Inflammatory macrophage (primary cell): ENCODE data around the gene GSK3B.
"Not testable (repeated sequence)": the region's sequence is repeated elsewhere in the genome, so short reads cannot be mapped to it uniquely, and the experiment has no call there.

Experiments used
- DNase-seq, 2 donors: peaks; one replicate each; pipeline ENCODE4 v3.0.0-alpha.2; 2020 to 2022

GSK3B gene

DNA sequence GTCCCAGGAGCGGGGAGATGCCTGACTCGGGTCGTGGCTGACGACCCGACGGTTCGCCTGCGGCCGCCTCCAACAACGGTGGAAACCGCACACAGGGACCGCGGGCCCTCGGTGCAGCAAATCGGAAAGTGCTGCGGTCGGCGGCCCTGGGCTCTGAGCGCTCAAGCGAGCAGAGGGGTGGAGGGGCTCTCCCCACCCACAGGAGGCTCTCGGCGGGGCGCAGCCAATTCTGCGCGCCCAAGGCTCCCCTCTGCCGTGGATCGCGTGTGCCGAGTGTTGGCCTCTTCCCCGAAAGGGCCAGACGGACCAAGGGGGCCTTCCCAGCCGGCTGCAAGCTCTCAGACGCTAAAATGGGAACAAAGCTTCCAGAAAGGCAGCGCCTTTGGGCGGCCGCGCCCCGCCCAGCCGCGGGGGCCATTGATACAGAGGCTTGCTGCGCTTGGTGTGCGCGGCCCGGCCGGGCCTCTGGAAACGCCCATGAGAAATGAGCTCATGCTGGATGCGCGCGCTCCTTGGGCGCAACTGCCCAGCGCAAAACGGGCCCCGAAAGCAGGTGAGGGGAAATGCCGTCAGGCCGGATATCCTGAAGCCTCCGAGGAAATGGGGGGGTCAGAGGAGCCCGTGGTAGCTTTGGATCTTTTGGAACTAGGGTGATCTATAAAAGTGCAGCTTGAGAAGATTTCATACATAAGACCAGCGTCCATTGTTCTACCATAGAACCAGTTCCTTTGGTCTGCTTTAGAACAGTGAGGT, 1.2 kb upstream of the GSK3B start:
- peak; percentile 89 to 94 for DNase-seq

- DNase-seq, result peak; percentile 100
Observed at GRCh38 chr3:120094776-120095225, 554 bp upstream of the GSK3B start.

GRCh38 chr3:120093119-120093910, 932 bp downstream of the GSK3B start:
- peak in 1 of 2 donors; percentile 12 for DNase-seq

GRCh38 chr3:120092474-120092873, 1.8 kb downstream of the GSK3B start:
- DNase-seq, result no peak

DNA sequence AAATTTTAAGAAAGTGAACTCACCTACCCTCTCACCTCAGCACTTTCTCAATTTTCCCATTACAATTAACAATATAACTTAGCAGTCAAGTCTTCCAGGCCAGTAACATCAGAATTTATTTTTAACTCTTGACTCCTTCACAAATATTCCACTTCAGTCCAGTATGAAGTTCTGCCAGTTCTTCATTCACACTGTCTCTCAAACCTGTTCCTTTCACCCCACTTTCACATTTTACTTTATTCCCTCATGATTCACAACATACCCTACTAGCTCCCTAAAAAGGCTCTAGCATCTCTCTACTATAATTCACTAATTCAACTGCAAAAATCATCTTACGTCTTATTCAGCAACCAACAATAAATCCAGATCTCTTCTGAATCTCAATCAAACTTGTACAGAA, 3.8 kb downstream of the GSK3B start:
- DNase-seq, result no peak

- DNase-seq, result no peak
Observed at GRCh38 chr3:120089089-120089488, 5.2 kb downstream of the GSK3B start.

DNA sequence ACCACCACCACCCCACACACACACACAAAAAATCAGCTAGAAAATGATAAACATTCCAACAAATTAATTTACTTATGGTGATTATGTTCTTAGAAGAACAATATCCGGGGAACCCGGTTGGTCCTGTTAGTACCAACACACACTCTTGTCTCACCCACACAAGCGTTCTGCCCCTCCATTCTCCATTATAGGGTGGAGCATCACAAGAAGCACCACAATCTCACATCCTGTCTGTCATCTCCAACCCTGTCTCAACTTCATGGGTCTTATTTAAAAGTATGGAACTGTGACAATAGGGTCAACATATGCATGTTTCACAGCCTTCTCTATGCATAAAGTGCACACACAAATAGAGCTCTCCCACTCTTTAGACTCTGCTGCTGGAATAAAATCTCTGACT, 5.6 kb downstream of the GSK3B start:
- DNase-seq, result no peak

DNA sequence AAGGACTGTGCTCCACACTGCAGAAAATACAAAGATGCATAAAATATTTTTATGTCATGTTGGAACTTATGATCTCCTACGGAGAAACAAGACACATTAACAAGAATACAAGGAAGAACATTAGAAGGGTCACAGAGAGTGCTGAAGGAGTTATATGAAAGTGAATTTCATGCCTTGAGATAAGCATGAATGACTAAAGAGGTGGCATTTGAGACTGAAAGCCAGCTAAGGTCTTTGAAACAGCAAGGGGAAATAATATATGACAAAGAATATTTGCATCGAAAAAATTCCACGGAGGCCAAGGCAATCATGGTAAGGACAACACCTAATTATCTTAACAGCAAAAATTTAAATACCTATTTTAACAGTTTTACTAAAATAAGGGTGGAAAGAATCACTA, 12.5 kb downstream of the GSK3B start:
- DNase-seq, result no peak

DNA sequence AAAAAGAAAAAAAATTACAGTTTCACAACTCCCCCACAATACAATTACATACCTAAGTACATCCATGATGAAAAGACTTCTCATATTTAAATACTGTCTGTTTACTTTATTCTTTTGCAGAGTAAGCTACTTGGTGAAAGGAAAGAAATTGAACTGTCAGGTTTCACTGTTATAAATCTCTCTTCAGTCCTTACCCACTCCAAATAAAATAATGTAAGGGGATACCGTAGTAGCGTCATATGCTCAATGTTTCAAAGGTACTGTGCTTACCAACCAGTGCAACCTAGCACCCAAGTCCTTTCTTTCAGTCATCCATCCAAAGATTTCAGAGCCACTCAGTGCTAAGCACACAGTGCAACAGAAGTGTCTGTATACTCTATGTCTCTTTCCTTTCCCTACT, 13.4 kb downstream of the GSK3B start:
- no peak for DNase-seq

GRCh38 chr3:120077731-120078130, 16.5 kb downstream of the GSK3B start:
- no peak for DNase-seq

DNA sequence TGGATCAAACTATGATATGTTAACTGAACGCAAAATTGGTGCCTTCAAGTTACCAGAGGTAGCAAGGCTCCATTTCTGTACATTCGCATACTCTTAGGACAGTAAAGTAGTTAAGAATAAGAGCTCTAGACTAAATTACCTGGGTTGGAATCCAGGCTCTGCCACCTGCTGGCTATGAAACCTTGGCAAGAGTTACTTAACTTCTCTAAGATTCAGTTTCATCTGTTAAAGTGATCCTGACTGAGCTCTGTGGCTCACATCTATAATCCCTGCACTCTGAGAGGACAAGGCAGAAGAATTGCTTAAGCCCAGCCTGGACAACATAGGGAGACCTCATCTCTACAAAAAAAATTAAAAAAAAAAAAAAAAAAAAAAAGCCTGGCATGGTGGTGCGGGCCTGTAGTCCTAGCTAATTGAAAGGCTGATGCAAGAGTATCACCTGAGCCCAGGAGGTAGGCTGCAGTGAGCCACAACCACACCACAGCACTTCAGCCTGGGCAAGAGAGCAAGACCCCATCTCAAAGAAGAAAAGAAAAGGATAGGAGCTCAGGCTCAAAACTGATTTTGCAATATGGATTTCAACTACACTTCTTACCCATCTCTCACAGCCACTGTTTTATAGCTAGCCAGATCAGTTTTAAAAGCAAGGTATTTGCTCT, 21.3 kb downstream of the GSK3B start:
- DNase-seq, result no peak

- DNase-seq, result no peak
Observed at GRCh38 chr3:120071259-120071658, 23.0 kb downstream of the GSK3B start.

- no peak for DNase-seq
Observed at GRCh38 chr3:120070263-120070981, 23.8 kb downstream of the GSK3B start.

- DNase-seq, result no peak
Observed at GRCh38 chr3:120067083-120067482, 27.2 kb downstream of the GSK3B start.

DNA sequence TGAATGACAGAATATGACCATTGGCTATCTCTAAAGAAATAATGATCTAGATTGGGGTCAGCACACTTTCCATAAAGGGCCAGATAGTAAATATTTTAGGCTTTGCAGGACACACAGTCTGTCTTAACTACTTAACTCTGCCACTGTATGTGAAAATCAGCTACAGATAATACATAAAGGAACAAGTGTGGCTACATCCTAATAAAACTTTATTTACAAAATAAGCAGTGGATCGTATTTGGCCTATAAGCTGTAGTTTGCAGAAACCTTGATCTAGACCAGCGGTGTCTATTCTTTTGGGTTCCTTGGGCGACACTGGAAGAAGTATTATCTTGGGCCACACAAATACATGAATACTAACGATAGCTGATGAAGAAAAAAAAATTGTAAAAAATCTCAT, 27.6 kb downstream of the GSK3B start:
- no peak for DNase-seq

DNA sequence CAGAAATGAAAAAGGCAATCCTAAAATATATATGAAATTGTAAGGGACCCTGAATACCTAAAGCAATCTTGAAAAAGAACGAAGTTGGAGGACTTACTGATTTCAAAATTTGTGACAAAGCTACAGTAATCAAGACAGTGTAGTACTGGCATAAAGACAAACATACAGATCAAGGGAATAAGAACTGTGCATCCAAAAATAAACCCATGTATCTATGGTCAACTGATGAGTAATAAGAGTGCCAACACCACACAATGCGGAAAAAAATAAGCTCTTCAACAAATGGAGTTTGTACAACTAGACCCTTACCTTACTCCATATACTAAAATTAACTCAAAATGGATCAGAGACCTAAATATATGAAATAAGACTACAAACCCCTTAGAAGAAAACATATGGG, 29.6 kb downstream of the GSK3B start:
- DNase-seq, result no peak

GRCh38 chr3:120062474-120062873, 31.8 kb downstream of the GSK3B start:
- no peak for DNase-seq

DNA sequence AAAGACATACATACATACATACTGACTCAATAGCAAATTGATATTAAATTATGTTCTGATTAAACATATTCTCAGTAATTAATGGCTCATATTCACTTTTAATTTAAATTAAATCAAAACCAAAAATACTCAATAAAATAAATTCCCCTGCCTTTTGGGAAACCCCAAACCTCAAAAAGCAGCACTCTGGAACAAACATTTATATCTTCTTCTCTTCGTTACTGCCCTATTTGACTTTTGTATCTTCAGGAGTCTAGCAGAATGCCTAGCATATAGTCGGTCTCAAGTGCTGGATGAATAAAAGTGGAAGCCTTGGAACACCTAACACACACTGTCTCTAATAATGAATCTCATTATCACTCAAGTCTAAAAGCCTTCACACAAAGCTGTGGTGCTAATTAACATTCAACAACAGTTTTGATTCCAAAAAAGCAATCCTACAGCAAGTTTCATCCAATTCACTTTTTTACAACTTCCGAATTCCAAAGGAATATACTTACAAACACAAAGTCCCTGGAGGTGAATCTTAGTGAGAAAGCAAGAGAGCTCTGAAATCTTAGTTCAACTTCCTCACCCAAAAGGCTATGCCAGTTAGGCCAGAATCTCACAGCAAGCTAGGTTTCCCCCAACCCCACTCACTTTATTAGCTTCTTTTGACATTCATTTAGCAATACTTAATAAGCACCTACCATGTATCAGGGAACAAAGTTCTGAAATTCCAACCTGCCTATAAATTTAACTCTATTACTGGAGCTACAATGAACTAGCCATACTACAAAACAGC, 35.0 kb downstream of the GSK3B start:
- no peak for DNase-seq

- DNase-seq, result no peak
Observed at GRCh38 chr3:120057626-120058025, 36.6 kb downstream of the GSK3B start.

- no peak for DNase-seq
Observed at GRCh38 chr3:120057029-120057428, 37.2 kb downstream of the GSK3B start.

GRCh38 chr3:120053647-120054046, 40.6 kb downstream of the GSK3B start:
- not testable (repeated sequence) for DNase-seq

- DNase-seq, result no peak
Observed at GRCh38 chr3:120052677-120053076, 41.6 kb downstream of the GSK3B start.
